ENCODE data around the gene C19orf67.

Gene C19orf67

GRCh38 chr19:14085309-14085995 is at the start of gene C19orf67:
C19orf67 (minus strand) TSS chr19:14085783; CDS start chr19:14085627, 156 bp downstream.
- no peak for DNase-seq (ENCODE audit: low read depth in 3 of 3)

DNA sequence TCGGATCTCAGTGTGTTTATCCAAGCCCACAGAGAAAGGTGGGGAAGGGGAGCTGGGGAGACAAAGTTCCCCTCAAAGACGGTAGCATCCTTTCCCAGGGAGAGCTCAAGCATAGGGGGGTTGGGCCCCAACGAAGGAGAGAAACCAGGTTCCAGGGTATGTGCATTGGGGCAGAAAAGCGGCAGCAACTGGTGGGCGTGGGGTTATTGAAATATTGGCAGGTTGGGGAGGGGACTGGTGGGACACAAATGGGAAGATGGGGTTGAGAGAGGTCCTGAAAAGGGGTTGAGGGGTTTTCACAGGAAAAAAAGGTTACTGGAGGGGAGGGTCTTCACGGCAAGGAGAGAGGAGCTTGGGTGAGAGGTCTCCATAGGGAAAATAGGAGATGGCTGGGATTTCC is 49.8 kb upstream of the C19orf67 start:
- DNase-seq (ENCODE audit: low read depth in 3 of 3), result no peak

GRCh38 chr19:14127929-14128509 is 42.4 kb upstream of the C19orf67 start:
- DNase-seq (ENCODE audit: low read depth in 3 of 3), result no peak

DNA sequence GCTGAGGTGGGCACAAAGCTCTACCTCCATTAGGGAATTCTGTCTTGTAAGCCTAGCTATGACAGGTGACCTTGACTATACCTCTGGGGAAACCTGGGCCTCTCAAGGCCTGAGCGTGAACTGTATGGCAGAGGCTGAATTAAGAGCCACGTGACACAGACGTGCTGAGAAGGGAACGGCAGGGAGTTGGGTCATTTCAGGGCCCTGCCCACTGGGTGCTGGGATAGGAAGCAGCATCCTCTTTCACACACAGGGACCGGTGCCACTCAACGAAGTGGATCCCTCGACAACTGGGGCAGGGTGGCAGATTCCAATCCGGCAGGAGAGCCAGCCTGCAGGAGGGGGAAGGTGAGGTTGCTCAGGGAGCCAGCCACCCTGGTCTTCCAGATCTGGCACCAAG is 41.6 kb upstream of the C19orf67 start:
- no peak for DNase-seq (ENCODE audit: low read depth in 3 of 3)

DNA sequence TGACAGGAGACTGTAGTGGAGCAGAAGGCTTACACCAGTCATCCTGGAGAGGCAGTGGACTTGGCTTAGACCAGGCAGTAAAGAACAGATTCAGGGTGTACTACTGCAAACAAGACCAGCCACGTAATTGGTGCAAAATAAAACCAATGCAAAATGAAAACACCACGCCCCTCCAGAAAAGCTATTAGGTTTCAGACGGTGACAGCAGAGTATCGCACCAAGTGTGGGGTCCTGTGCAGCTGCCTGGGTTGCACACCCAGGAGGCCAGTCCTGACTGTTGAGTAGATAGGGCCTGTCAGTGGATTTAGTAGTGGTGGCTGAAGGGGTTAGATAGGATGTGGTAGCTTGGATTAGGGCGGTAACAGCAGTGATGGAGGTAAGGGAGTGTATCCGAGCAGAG is 37.3 kb upstream of the C19orf67 start:
- no peak for DNase-seq (ENCODE audit: low read depth in 3 of 3)

DNA sequence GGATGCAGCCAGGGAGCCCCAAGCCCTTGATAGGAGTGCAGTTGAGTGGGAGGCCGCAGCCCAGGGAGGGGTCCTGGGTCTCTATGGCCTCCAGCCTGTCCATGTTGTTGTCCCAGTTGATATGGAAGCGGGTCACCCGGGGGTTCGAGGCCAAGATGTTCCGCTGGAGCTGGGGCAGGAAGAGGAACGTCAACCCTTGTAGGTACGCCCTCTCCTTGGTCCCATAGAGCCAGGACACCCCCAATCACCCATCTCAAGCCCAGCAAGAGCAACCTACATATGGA is 34.9 kb upstream of the C19orf67 start:
- DNase-seq (ENCODE audit: low read depth in 3 of 3), result no peak

GRCh38 chr19:14119644-14120496 is 34.3 kb upstream of the C19orf67 start:
- DNase-seq (ENCODE audit: low read depth in 3 of 3), result no peak

DNA sequence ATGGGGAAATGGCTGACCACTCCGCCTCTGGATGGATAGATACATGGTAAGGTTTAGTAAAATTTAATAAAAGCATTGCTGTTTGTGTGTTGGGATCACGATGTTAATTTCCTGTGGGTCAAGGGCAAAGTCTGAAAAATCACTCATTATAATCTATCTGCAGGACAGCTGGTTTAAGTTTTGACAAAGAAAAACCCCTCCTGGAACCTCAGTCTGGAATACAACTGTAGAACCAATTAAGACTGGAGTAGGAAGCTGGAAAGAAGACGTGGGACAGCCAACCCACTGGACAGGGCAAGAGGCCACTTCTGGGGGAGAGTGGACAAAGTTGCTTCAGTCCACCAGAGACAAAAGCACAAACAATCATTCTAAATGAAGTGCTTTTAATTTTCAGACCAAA is 33.6 kb upstream of the C19orf67 start:
- DNase-seq (ENCODE audit: low read depth in 3 of 3), result no peak

- peak in 1 of 3 experiments; percentile 11 for DNase-seq (ENCODE audit: low read depth in 3 of 3)
Observed at GRCh38 chr19:14118165-14119051, 32.8 kb upstream of the C19orf67 start.

DNA sequence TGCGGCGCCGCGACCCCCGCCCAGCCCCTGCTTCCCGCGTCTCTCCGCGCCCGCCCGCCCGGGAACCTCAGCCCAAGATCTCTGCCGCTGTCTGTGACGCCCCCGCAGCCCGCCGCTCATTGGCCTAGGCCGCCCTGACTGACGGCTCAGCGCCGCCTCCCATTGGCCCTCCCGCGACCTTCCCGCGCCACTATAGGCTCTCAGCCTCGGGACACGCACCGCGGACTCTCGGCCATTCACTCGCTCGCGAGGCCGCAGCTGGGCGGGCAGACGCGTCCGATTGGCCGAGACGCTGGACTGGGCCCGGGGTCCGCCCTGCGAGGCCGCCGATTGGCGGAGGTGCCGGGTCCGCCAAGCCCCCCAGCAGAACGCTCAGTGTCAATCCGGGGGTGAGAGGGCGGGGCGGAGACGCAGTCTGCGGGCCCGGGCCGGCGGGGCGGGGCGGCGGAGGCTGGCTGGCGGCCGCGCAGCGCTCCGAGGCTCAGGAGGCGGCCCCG is 32.1 kb upstream of the C19orf67 start, which contains the start of gene PRKACA:
Gene PRKACA, minus strand, starts transcription at position 95 of the 497 bp plus-strand sequence. CDS start 215 bp downstream, outside the sequence.
- DNase-seq (ENCODE audit: low read depth in 3 of 3), result peak; percentile 96 to 97 (median 97)

DNA sequence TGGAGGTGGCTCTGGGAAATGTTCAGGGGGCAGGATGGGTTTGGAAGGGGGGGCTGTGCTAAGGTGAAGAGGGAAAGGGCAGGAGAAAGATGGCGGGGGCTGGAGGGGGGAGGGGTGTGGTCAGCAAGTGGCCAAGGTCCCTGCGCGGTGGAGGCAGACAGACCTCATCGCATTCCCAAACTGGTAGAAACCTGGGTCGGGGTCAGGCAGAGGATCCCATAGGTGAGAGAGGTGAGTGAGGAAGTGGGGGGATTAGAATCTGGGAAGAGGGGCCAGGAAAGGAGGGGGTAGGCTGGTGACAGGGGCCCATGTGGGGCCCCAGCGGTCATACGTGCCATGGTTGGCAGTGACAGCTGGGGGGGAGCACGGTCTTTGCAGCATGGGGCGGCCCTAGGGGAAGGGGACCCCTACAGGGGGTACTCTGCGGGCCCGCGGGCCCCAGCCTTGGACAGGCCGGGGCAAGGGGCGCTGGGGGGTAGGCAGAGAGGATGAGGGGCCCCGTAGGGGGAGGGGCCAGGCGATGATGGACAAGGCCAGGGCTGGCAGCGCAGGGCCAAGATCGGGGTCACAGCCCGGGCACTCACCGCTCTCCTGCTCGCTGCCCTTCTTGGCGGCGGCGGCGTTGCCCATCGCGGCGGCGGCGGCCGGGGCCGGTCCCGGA is 31.5 kb upstream of the C19orf67 start:
- peak in 1 of 3 experiments; percentile 4 for DNase-seq (ENCODE audit: low read depth in 3 of 3)

GRCh38 chr19:14116525-14116917 is 30.9 kb upstream of the C19orf67 start:
- no peak for DNase-seq (ENCODE audit: low read depth in 3 of 3)

DNA sequence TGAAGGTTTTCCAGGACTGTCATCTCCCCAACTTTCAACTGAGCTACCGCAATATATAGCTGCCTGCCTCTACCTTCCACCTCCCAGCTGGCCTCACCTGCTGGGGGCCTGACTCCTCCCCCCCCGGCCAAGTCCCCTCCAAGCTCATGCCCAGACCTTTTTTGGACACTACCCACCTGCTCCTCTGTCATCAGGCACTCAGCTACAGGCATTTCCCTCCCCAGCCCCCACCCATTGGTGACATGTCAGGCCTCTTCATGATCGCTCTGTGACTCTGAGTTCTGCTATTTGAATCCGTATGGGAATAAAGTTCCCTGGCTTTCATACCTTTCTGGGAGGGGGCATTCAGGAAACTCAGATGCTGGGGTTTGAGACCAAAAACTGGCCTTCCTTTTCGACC is 30.2 kb upstream of the C19orf67 start:
- DNase-seq (ENCODE audit: low read depth in 3 of 3), result no peak

DNA sequence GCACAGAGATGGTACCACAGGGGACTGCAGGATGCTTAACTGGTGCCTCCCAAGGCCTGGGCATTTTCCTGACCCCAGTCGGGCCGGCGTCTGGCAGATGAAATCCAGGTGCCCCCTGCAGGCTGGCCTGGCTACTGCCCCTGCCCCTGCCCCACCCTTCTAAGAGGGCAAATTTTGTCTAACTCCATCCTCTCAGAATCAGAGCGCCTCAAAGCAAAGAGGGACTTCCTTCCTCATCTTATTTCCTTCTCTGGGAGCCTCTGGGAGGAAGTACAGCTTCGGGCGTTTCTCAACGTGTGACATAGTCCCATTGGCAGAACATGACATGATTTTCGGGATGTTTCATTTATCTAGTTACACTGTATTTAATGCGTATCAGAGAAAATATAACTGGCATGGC is 29.3 kb upstream of the C19orf67 start:
- peak in 1 of 3 experiments; percentile 46 for DNase-seq (ENCODE audit: low read depth in 3 of 3)

DNA sequence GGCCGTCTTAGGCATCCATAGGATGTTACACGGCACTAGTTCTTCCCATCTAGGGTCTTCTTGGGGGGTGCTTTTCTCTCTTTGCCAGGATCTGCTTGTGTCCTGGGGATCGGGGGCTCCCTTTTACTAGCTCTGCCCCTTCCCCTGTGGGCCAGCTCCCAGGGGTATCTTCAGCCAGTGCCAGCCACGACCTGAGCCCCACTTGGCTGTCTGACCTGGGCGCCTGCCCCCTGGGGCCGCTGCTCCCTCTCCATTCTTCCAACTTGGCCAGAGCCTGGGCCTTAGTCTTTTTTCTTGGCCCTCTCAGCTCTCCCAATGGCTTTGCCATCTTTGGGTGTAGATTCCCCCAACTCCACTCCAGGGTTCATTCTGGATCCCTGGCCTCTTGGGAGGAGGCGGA is 28.9 kb upstream of the C19orf67 start:
- no peak for DNase-seq (ENCODE audit: low read depth in 3 of 3)

GRCh38 chr19:14113762-14114414 is 28.3 kb upstream of the C19orf67 start:
- DNase-seq (ENCODE audit: low read depth in 3 of 3), result peak in 1 of 3 experiments; percentile 55

- no peak for DNase-seq (ENCODE audit: low read depth in 3 of 3)
Observed at GRCh38 chr19:14112809-14113385, 27.3 kb upstream of the C19orf67 start.

GRCh38 chr19:14112051-14112808 is 26.6 kb upstream of the C19orf67 start:
- DNase-seq (ENCODE audit: low read depth in 3 of 3), result no peak

DNA sequence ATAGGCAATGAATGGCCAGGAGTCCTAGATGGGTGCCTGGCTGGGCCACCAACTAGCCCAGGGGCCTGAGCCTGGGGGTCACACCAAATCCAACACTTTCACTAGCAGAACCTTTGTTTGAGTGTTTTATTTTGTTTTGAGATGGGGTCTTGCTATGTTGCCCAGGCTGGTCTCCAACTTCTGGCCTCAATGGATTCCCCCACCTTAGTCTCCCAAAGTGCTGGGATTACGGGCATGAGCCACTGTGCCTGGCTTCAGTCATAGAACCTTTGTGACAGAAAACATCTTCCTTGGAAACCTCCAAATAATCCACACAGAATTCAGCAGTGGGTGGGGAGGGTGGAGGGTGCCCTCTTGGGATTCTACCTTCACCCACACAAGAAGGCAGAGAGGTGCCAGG is 25.9 kb upstream of the C19orf67 start:
- DNase-seq (ENCODE audit: low read depth in 3 of 3), result no peak
